ENCODE results near the gene ZNF232.

The ZNF232 gene

DNA sequence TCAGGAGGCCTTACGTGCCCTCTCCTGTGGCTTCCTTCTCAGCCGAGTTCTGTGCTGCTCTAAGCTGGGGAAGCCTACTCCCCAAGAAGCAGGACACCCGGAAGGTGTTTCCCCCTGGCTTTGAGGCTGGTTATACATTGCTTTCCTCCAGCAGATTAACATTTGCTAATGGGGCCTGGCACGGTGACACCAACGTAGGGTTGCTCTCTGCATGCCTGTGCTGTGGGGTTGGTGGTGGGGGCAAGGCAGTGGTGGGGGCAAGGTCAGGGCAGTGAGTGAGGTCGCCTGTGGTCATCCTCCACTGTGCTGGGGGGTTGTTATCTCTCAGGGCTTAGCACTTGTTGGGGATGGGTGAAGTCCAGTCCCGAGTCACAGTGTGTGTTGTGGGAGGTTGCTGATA is 8.4 kb upstream of the ZNF232 start:
- Histone ChIP-seq H3K4me3 (ENCODE audit: low read length) (no peak overlapping the region), H3K36me3 (ENCODE audit: control insufficient read depth, insufficient read depth, low read length, severe bottlenecking) (no peaks in the 10 kb centered on the region), H3K4me1 (ENCODE audit: control insufficient read depth, insufficient read depth, low read length) (no peaks in the 10 kb centered on the region), H3K9ac (ENCODE audit: low read length) (no peak overlapping the region), H3K9me3 (ENCODE audit: control insufficient read depth, low read length) (peaks cover 15% of the 10 kb centered on the region), H3K27me3 (replicated peaks; ENCODE audit: control insufficient read depth, insufficient read depth, low read length) (peaks cover 49% of the 10 kb centered on the region)
- DNase-seq (ENCODE audit: low read depth), result no peak

- no peak for DNase-seq (ENCODE audit: low read depth)
- no peaks in the 10 kb centered on the region for H3K36me3 ChIP-seq (ENCODE audit: control insufficient read depth, insufficient read depth, low read length, severe bottlenecking)
- H3K4me1 ChIP-seq (ENCODE audit: control insufficient read depth, insufficient read depth, low read length), result no peaks in the 10 kb centered on the region
- no peak overlapping the region for H3K4me3 ChIP-seq (ENCODE audit: low read length)
- H3K27me3 ChIP-seq (replicated peaks; ENCODE audit: control insufficient read depth, insufficient read depth, low read length), result peaks cover 39% of the 10 kb centered on the region
- no peak overlapping the region for H3K9ac ChIP-seq (ENCODE audit: low read length)
- peaks cover 15% of the 10 kb centered on the region for H3K9me3 ChIP-seq (ENCODE audit: control insufficient read depth, low read length)
Observed at GRCh38 chr17:5118219-5118618, 6.5 kb upstream of the ZNF232 start.

DNA sequence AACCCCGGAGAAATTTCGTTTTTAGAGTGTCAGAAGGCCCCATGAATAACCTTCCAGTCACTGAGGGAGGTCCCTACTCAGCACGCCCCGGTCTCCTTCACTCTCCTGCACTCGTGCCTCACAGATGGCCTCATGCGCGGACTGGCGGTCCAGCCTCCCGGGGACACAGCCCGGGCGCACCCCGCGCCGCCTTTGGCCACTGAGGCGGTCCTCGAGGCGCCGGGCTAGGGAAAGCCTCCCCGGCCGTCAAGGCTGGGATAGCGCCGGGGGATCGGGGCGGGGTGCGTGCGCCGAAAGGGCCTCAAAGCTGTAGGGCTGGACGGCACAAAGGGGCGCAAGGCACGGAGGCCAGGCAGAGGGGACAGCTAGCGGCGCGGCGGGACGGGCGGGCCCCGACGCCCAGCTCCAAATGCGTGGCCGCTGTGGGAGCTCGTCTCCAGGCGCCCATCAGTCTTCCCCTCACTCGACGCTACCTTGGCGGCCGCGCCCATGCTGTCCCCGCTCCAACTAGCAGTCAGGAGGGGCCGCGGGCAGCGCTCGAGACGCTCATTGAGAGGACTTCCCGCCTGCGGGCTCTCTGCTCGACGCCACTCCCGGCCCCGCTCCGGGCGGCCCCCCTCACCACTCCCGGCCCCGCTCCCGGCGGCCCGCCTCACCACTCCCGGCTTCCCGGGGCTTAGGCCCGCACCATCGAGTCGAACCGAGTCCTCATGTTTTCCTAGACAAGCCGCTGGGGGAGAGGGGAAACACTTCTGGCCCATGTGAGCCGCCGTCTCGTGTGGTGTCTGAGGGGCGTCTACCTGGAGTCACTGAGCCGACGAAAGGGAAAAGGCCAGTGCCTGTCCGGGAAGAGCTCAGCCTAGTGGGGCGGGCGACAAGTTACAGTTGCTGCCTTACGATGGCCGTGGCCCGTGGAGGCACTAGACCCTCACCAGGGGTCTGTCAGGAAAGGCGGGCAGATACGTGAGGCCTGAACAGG is 4.3 kb upstream of the ZNF232 start, which contains the start of gene USP6:
Gene USP6, plus strand, starts transcription at position 360 of the 979 bp plus-strand sequence. CDS start 14,336 bp downstream, outside the sequence.
- no peaks in the 10 kb centered on the region for H3K36me3 ChIP-seq (ENCODE audit: control insufficient read depth, insufficient read depth, low read length, severe bottlenecking)
- DNase-seq (ENCODE audit: low read depth), result peak; percentile 21
- peaks cover 15% of the 10 kb centered on the region for H3K9me3 ChIP-seq (ENCODE audit: control insufficient read depth, low read length)
- H3K4me1 ChIP-seq (ENCODE audit: control insufficient read depth, insufficient read depth, low read length), result peaks cover 4% of the 10 kb centered on the region
- H3K4me3 ChIP-seq (ENCODE audit: low read length), result no peak within 1 kb of the TSS
- peaks cover 35% of the 10 kb centered on the region for H3K27me3 ChIP-seq (replicated peaks; ENCODE audit: control insufficient read depth, insufficient read depth, low read length)
- H3K9ac ChIP-seq (ENCODE audit: low read length), result no peak within 1 kb of the TSS

GRCh38 chr17:5110816-5111215 is 862 bp downstream of the ZNF232 start:
- Histone ChIP-seq H3K27me3 (replicated peaks; ENCODE audit: control insufficient read depth, insufficient read depth, low read length) (peaks cover 8% of the 10 kb centered on the region), H3K4me1 (ENCODE audit: control insufficient read depth, insufficient read depth, low read length) (peaks cover 7% of the 10 kb centered on the region), H3K4me3 (ENCODE audit: low read length) (peak overlapping the region; percentile 86), H3K36me3 (ENCODE audit: control insufficient read depth, insufficient read depth, low read length, severe bottlenecking) (peaks cover 21% of the 10 kb centered on the region), H3K9ac (ENCODE audit: low read length) (peak overlapping the region; percentile 92), H3K9me3 (ENCODE audit: control insufficient read depth, low read length) (peaks cover 15% of the 10 kb centered on the region)
- peak; percentile 7 for DNase-seq (ENCODE audit: low read depth)

GRCh38 chr17:5100832-5101231 is 10.8 kb downstream of the ZNF232 start:
- peaks cover 80% of the 10 kb centered on the region for H3K9me3 ChIP-seq (ENCODE audit: control insufficient read depth, low read length)
- DNase-seq (ENCODE audit: low read depth), result no peak
- H3K36me3 ChIP-seq (ENCODE audit: control insufficient read depth, insufficient read depth, low read length, severe bottlenecking), result peaks cover 6% of the 10 kb centered on the region
- H3K4me3 ChIP-seq (ENCODE audit: low read length), result no peak overlapping the region
- H3K27me3 ChIP-seq (replicated peaks; ENCODE audit: control insufficient read depth, insufficient read depth, low read length), result peaks cover 5% of the 10 kb centered on the region
- no peaks in the 10 kb centered on the region for H3K4me1 ChIP-seq (ENCODE audit: control insufficient read depth, insufficient read depth, low read length)
- no peak overlapping the region for H3K9ac ChIP-seq (ENCODE audit: low read length)

GRCh38 chr17:5099271-5099670 is 12.4 kb downstream of the ZNF232 start:
- Histone ChIP-seq H3K27me3 (replicated peaks; ENCODE audit: control insufficient read depth, insufficient read depth, low read length) (peaks cover 5% of the 10 kb centered on the region), H3K4me1 (ENCODE audit: control insufficient read depth, insufficient read depth, low read length) (no peaks in the 10 kb centered on the region), H3K9me3 (ENCODE audit: control insufficient read depth, low read length) (peaks cover 84% of the 10 kb centered on the region), H3K4me3 (ENCODE audit: low read length) (no peak overlapping the region), H3K36me3 (ENCODE audit: control insufficient read depth, insufficient read depth, low read length, severe bottlenecking) (no peaks in the 10 kb centered on the region), H3K9ac (ENCODE audit: low read length) (no peak overlapping the region)
- DNase-seq (ENCODE audit: low read depth), result no peak

DNA sequence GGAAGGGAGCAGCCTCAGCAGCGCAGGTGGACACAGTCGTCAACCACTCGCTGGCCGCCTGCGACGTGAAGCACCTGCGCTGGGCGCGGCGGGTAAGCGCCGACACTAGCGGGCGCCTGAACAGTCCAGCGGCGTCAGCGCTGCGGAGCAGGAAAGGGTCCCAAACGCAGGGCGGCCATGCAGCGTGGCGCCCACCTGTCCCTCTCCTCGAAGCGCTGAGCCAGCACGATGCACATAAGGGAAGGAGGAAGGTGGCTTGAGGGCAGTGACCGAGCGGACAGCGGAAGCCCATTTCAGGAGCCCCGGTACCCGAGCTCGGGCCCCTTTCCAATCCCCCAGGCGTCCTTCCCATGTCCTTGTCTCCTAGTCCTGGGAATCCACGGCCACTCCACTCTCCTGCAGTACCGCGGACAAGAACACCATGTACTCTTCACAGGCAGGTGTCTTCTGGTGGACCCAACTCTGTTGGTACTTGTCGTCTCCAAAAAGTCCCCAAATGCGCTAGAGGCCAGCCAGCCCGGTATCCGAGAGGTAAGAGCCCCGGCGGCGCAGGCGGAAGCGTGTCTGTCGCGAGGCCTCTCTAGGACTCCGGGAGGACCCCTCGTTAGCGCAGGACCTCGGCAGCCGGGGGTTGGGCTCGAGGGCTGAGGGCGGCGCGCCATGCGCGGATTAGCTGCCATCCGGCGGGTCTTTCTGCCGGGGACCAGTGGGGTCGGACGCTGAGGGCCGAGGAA is 14.4 kb downstream of the ZNF232 start:
- DNase-seq (ENCODE audit: low read depth), result no peak
- H3K4me3 ChIP-seq (ENCODE audit: low read length), result peak overlapping the region; percentile 59
- peaks cover 86% of the 10 kb centered on the region for H3K9me3 ChIP-seq (ENCODE audit: control insufficient read depth, low read length)
- H3K4me1 ChIP-seq (ENCODE audit: control insufficient read depth, insufficient read depth, low read length), result no peaks in the 10 kb centered on the region
- H3K27me3 ChIP-seq (replicated peaks; ENCODE audit: control insufficient read depth, insufficient read depth, low read length), result peaks cover 5% of the 10 kb centered on the region
- H3K36me3 ChIP-seq (ENCODE audit: control insufficient read depth, insufficient read depth, low read length, severe bottlenecking), result peaks cover 17% of the 10 kb centered on the region
- no peak overlapping the region for H3K9ac ChIP-seq (ENCODE audit: low read length)

DNA sequence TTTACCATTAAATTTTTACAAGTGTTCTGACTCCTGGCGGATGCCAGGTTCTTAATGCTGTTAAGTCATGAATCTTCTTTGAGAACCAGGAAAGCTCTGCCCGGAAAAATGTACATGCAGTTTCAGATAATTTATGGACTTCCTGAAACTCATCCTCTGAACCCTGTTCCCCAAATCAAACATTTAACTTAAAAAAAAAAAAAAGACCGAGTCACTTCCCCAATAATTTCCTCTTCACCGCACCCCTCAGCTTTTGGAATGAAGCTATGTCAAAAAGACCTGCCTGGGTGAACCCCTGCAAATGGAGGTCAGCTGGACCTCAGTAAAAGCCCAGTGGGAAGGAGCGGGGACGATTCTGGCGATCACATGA is 15.0 kb downstream of the ZNF232 start:
- no peak for DNase-seq (ENCODE audit: low read depth)
- Histone ChIP-seq H3K9me3 (ENCODE audit: control insufficient read depth, low read length) (peaks cover 91% of the 10 kb centered on the region), H3K4me3 (ENCODE audit: low read length) (peak overlapping the region; percentile 59), H3K4me1 (ENCODE audit: control insufficient read depth, insufficient read depth, low read length) (no peaks in the 10 kb centered on the region), H3K9ac (ENCODE audit: low read length) (no peak overlapping the region), H3K27me3 (replicated peaks; ENCODE audit: control insufficient read depth, insufficient read depth, low read length) (peaks cover 5% of the 10 kb centered on the region), H3K36me3 (ENCODE audit: control insufficient read depth, insufficient read depth, low read length, severe bottlenecking) (peaks cover 22% of the 10 kb centered on the region)

DNA sequence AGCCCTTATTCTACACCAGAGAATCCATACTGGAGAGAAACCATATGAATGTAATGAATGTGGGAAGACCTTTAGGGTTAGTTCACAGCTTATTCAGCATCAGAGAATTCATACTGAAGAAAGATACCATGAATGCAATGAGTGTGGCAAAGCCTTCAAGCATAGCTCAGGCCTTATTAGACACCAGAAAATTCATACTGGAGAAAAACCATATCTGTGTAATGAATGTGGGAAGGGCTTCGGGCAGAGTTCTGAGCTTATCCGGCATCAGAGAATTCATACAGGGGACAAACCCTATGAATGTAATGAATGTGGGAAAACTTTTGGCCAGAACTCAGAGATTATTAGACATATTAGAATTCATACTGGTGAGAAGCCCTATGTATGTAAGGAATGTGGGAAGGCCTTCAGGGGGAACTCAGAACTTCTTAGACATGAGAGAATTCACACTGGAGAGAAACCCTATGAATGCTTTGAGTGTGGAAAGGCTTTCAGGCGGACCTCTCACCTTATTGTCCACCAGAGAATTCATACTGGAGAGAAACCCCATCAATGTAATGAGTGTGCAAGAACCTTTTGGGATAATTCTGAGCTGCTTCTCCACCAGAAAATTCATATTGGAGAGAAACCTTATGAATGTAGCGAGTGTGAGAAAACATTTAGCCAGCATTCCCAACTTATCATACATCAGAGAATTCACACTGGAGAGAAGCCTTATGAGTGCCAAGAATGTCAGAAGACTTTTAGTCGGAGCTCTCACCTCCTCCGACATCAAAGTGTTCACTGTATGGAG is 19.3 kb downstream of the ZNF232 start:
- Histone ChIP-seq H3K9ac (ENCODE audit: low read length) (no peak overlapping the region), H3K9me3 (ENCODE audit: control insufficient read depth, low read length) (peaks cover 100% of the 10 kb centered on the region), H3K27me3 (replicated peaks; ENCODE audit: control insufficient read depth, insufficient read depth, low read length) (peaks cover 5% of the 10 kb centered on the region), H3K36me3 (ENCODE audit: control insufficient read depth, insufficient read depth, low read length, severe bottlenecking) (peaks cover 63% of the 10 kb centered on the region), H3K4me1 (ENCODE audit: control insufficient read depth, insufficient read depth, low read length) (no peaks in the 10 kb centered on the region), H3K4me3 (ENCODE audit: low read length) (peak overlapping the region; percentile 59)
- DNase-seq (ENCODE audit: low read depth), result no peak

DNA sequence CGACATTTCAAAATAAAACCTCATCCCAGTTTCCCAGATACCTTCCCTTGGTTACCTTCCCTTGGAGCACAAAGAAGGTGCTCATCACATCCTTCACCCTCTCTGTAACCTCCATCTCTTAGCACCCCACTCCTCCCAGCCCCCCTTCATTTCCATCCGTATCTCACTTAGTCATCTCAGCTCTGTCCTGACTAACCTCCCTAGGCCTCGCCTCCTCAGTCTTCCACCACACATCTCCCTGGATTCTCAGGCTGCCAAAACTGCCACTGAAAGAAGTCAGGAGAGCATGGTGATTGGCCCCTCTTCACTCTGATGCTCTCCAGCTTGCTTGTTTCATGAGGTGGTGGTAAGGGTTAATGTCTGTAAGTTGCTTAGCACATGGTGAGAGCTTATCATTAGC is 31.1 kb downstream of the ZNF232 start:
- H3K9me3 ChIP-seq (ENCODE audit: control insufficient read depth, low read length), result peaks cover 15% of the 10 kb centered on the region
- no peak overlapping the region for H3K4me3 ChIP-seq (ENCODE audit: low read length)
- H3K27me3 ChIP-seq (replicated peaks; ENCODE audit: control insufficient read depth, insufficient read depth, low read length), result no peaks in the 10 kb centered on the region
- peaks cover 13% of the 10 kb centered on the region for H3K4me1 ChIP-seq (ENCODE audit: control insufficient read depth, insufficient read depth, low read length)
- no peak overlapping the region for H3K9ac ChIP-seq (ENCODE audit: low read length)
- no peak for DNase-seq (ENCODE audit: low read depth)
- H3K36me3 ChIP-seq (ENCODE audit: control insufficient read depth, insufficient read depth, low read length, severe bottlenecking), result no peaks in the 10 kb centered on the region
